GM23338 (cell line): ENCODE data around the gene SNX32. TPM values are rescaled to one million over a fixed set of nuclear protein-coding genes. Genes with fewer than 3 reads are reported as not detected.

Experiments used
- ATAC-seq: fragments of 200-7000 bp; cut with Tn5 transposase; 3 replicates; pipeline ENCODE4 v1.9.1; 2020
- DNase-seq: peaks from one replicate; pipeline ENCODE4 v3.0.0-alpha.2; 2015; ENCODE audit warnings: low spot score
- H2AFZ ChIP-seq: fragments of 200-600 bp; sonication (generic); 2 replicates; pipeline ENCODE4 v1.8.0; 2016; ENCODE audit warnings: antibody characterized with exemption, mild to moderate bottlenecking, moderate library complexity
- H3F3A ChIP-seq: fragments of 200-600 bp; sonication (generic); replicated peaks from 2 replicates; pipeline ENCODE4 v1.8.0; 2017; ENCODE audit warnings: antibody characterized with exemption, mixed run types, low read depth
- H3K27ac ChIP-seq: fragments of 200-600 bp; sonication (generic); 2 replicates; pipeline ENCODE4 v1.6.1; 2016; ENCODE audit warnings: low read depth
- H3K27me3 ChIP-seq: fragments of 200-600 bp; sonication (generic); 2 replicates; pipeline ENCODE4 v1.8.0; 2016; ENCODE audit warnings: mild to moderate bottlenecking, mixed run types, moderate library complexity; ENCODE audit not compliant: insufficient read depth
- H3K36me3 ChIP-seq: fragments of 200-600 bp; sonication (generic); 2 replicates; pipeline ENCODE4 v1.8.0; 2016; ENCODE audit warnings: mild to moderate bottlenecking; ENCODE audit not compliant: insufficient read depth
- H3K4me1 ChIP-seq: fragments of 200-600 bp; sonication (generic); 2 replicates; pipeline ENCODE4 v1.8.0; 2016; ENCODE audit warnings: mild to moderate bottlenecking, moderate library complexity; ENCODE audit not compliant: insufficient read depth
- H3K4me2 ChIP-seq: fragments of 200-600 bp; sonication (generic); 2 replicates; pipeline ENCODE4 v1.7.1; 2017; ENCODE audit warnings: mixed run types
- H3K4me3 ChIP-seq: fragments of 200-600 bp; sonication (generic); 2 replicates; pipeline ENCODE4 v1.6.1; 2016; ENCODE audit warnings: mixed run types
- H3K79me2 ChIP-seq: fragments of 200-600 bp; sonication (generic); replicated peaks from 2 replicates; pipeline ENCODE4 v1.8.0; 2017; ENCODE audit warnings: mild to moderate bottlenecking; ENCODE audit not compliant: insufficient read depth
- H3K9me2 ChIP-seq: fragments of 200-600 bp; sonication (generic); 2 replicates; pipeline ENCODE4 v1.8.0; 2017; ENCODE audit not compliant: insufficient read depth
- H4K20me1 ChIP-seq: fragments of 200-600 bp; sonication (generic); replicated peaks from 2 replicates; pipeline ENCODE4 v1.8.0; 2017; ENCODE audit warnings: mild to moderate bottlenecking; ENCODE audit not compliant: insufficient read depth
- H3K27ac Mint-ChIP-seq: 2 replicates; pipeline ENCODE4 v1.8.0; 2020; ENCODE audit warnings: inconsistent platforms, mild to moderate bottlenecking, moderate library complexity, mixed read lengths
- H3K27me3 Mint-ChIP-seq: 3 replicates; pipeline ENCODE4 v1.8.0; 2022; ENCODE audit warnings: low read depth, mild to moderate bottlenecking, moderate library complexity, mixed read lengths, inconsistent platforms; ENCODE audit not compliant: insufficient read depth, poor library complexity
- H3K36me3 Mint-ChIP-seq: 3 replicates; pipeline ENCODE4 v1.8.0; 2021; ENCODE audit warnings: low read depth, mild to moderate bottlenecking, inconsistent platforms, moderate library complexity, mixed read lengths
- H3K4me1 Mint-ChIP-seq: 3 replicates; pipeline ENCODE4 v1.8.0; 2020; ENCODE audit warnings: mild to moderate bottlenecking, inconsistent platforms, mixed read lengths
- H3K4me3 Mint-ChIP-seq: 3 replicates; pipeline ENCODE4 v1.8.0; 2021; ENCODE audit warnings: moderate library complexity, mild to moderate bottlenecking, inconsistent platforms, mixed read lengths
- H3K9me3 Mint-ChIP-seq: 3 replicates; pipeline ENCODE4 v1.8.0; 2020; ENCODE audit warnings: moderate library complexity, mild to moderate bottlenecking, inconsistent platforms, mixed read lengths
- CREB1 ChIP-seq: fragments of 250-450 bp; sonication (Bioruptor Pico); IDR thresholded peaks from 2 replicates; pipeline ENCODE4 v1.5.0; 2020; ENCODE audit warnings: low read depth, mild to moderate bottlenecking, moderate library complexity
- EZH2 ChIP-seq: fragments of 200-600 bp; sonication (generic); IDR thresholded peaks from one replicate; pipeline ENCODE4 v1.8.0; 2017; ENCODE audit warnings: antibody characterized with exemption, mild to moderate bottlenecking, low read depth; ENCODE audit not compliant: unreplicated experiment
- STAT1 ChIP-seq: IDR thresholded peaks from one replicate; pipeline ENCODE4 v1.6.1; 2016; ENCODE audit warnings: antibody characterized with exemption; ENCODE audit not compliant: unreplicated experiment
- polyA plus RNA-seq: library from polyadenylated mRNA; unstranded; fragments of >200 nt; fragmentation: Nextera tagmentation; extraction: Ambion mirVana; gene quantifications from 2 replicates; pipeline ENCODE4 v1.2.1, GENCODE V29; 2016
- total RNA-seq: library from RNA; depleted of rRNA; stranded (reverse); fragments of >200 nt; shearing (Covaris generic); gene quantifications from 2 replicates; pipeline ENCODE4 v1.2.3, GENCODE V29; 2014
- TF ChIP-seq, protein P1 (sequence below): fragments of 250-450 bp; sonication (Bioruptor Pico); IDR thresholded peaks from 2 replicates; pipeline ENCODE4 v1.5.0; 2020; ENCODE audit warnings: mild to moderate bottlenecking, moderate library complexity
- TF ChIP-seq, protein P2 (sequence below): IDR thresholded peaks from one replicate; pipeline ENCODE4 v1.6.1; 2018; ENCODE audit warnings: antibody characterized with exemption; ENCODE audit not compliant: unreplicated experiment
- TF ChIP-seq, protein P3 (sequence below): IDR thresholded peaks from 2 replicates; pipeline ENCODE4 v1.6.1; 2016; ENCODE audit warnings: antibody characterized with exemption

SNX32 gene
- total and polyA plus RNA-seq, 2 experiments from 2014 or later: 0.49 to 1.2 TPM

DNA sequence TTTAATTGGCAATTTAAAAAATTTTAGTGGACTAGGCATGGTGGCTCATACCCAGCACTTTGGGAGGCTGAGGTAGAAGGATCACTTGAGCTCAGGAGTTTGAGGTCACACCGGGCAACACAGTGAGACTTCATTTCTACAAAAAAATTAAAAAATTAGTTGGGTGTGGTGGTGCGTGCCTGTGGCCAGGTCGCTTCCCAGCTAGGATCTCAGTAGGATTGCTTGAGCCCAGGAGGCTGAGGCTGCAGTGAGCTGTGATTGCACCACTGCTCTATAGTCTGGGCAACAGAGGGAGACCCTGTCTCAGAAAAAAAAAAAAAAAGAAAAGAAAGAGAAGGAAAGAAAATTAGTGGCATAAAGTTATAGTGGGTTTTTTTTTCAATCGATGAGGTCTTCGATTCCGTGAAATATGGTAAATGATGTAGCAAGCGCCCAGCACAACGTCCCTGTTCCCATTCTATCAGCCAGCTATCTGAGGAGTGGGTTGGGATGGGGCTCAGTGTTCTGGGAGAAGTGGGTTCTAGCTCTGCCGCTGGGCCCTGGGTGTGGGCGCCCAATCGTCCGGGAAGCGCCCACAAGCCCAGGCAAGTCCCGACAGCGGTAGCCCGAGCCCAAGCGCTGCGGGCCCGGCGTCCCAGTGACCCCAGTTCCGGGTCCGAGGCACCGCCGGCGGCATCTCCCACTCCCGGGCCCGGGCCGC is 65.0 kb downstream of the SNX32 start:
- no peaks in the 10 kb centered on the region for H4K20me1 ChIP-seq
- H2AFZ ChIP-seq: peak overlapping the region; percentile 94
- H3K27ac ChIP-seq: no peak overlapping the region
- Mint-ChIP-seq H3K27me3 (peaks cover 52% of the 10 kb centered on the region), H3K36me3 (peaks cover 6% of the 10 kb centered on the region; the same call in 2 of the 3 replicates), H3K9me3 (peaks cover 2% of the 10 kb centered on the region; the same call in 1 of the 3 replicates), H3K4me3 (peak overlapping the region; percentile 75), H3K27ac (no peak overlapping the region), H3K4me1 (peaks cover 11% of the 10 kb centered on the region)
- DNase-seq (no peak), ATAC-seq (peak; percentile 10; the same call in 1 of the 3 replicates)
- no peaks in the 10 kb centered on the region for H3K36me3 ChIP-seq
- H3K27me3 ChIP-seq: peaks cover 51% of the 10 kb centered on the region
- H3K4me1 ChIP-seq: peaks cover 8% of the 10 kb centered on the region
- H3F3A ChIP-seq: peaks cover 18% of the 10 kb centered on the region
- no peaks in the 10 kb centered on the region for H3K9me2 ChIP-seq
- TF ChIP-seq EZH2: no peak
- peak overlapping the region; percentile 74 for H3K4me3 ChIP-seq
- no peaks in the 10 kb centered on the region for H3K79me2 ChIP-seq
- peak overlapping the region; percentile 85 for H3K4me2 ChIP-seq

DNA sequence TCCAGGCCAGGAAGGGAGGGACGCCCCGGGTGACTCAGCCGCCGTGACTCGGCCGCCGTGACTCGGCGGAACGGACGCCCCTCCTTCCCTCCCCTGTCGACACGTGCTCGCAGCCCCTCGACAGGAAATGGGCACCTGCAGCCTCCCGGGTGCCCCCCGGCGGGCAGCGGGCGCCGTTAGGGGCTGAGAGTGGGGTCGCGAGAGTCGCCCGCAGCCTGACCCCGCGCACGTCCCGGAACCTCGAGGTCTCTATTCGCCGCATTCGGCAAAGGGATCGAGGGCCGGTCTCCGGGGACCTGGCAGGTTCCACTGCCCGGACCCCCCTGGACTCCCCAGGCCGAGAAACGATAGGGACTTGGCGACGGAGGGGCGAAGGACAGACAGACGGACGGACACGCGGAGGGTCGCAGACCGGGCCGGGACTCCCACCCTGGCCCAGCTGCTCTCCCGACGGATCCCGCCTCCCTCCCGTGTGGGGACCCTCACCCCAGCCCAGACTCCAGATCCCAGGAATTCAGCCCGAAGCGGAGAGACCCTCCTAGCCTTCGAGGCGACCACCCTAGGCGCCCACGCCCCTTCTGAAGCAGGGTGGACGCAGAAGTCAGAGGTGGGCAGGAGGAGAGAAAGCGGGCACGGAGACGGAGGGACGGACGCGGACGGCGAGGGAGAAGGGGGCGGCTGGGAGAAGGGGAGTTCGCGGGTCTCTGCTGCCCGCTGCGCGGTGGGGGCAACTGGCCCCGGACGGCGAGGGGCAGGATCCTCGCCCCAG is 65.8 kb downstream of the SNX32 start:
- Histone ChIP-seq H4K20me1 (no peaks in the 10 kb centered on the region), H3K79me2 (no peaks in the 10 kb centered on the region), H3K9me2 (no peaks in the 10 kb centered on the region), H3K4me3 (peak overlapping the region; percentile 74), H3K36me3 (no peaks in the 10 kb centered on the region), H3K27me3 (peaks cover 56% of the 10 kb centered on the region), H2AFZ (peak overlapping the region; percentile 94), H3K4me1 (peaks cover 8% of the 10 kb centered on the region), H3F3A (peaks cover 16% of the 10 kb centered on the region), H3K4me2 (peak overlapping the region; percentile 85), H3K27ac (no peak overlapping the region)
- no peak for TF ChIP-seq STAT1
- TF ChIP-seq CREB1 (CRISPR knock-in tag): no peak
- TF ChIP-seq, protein P1, sequence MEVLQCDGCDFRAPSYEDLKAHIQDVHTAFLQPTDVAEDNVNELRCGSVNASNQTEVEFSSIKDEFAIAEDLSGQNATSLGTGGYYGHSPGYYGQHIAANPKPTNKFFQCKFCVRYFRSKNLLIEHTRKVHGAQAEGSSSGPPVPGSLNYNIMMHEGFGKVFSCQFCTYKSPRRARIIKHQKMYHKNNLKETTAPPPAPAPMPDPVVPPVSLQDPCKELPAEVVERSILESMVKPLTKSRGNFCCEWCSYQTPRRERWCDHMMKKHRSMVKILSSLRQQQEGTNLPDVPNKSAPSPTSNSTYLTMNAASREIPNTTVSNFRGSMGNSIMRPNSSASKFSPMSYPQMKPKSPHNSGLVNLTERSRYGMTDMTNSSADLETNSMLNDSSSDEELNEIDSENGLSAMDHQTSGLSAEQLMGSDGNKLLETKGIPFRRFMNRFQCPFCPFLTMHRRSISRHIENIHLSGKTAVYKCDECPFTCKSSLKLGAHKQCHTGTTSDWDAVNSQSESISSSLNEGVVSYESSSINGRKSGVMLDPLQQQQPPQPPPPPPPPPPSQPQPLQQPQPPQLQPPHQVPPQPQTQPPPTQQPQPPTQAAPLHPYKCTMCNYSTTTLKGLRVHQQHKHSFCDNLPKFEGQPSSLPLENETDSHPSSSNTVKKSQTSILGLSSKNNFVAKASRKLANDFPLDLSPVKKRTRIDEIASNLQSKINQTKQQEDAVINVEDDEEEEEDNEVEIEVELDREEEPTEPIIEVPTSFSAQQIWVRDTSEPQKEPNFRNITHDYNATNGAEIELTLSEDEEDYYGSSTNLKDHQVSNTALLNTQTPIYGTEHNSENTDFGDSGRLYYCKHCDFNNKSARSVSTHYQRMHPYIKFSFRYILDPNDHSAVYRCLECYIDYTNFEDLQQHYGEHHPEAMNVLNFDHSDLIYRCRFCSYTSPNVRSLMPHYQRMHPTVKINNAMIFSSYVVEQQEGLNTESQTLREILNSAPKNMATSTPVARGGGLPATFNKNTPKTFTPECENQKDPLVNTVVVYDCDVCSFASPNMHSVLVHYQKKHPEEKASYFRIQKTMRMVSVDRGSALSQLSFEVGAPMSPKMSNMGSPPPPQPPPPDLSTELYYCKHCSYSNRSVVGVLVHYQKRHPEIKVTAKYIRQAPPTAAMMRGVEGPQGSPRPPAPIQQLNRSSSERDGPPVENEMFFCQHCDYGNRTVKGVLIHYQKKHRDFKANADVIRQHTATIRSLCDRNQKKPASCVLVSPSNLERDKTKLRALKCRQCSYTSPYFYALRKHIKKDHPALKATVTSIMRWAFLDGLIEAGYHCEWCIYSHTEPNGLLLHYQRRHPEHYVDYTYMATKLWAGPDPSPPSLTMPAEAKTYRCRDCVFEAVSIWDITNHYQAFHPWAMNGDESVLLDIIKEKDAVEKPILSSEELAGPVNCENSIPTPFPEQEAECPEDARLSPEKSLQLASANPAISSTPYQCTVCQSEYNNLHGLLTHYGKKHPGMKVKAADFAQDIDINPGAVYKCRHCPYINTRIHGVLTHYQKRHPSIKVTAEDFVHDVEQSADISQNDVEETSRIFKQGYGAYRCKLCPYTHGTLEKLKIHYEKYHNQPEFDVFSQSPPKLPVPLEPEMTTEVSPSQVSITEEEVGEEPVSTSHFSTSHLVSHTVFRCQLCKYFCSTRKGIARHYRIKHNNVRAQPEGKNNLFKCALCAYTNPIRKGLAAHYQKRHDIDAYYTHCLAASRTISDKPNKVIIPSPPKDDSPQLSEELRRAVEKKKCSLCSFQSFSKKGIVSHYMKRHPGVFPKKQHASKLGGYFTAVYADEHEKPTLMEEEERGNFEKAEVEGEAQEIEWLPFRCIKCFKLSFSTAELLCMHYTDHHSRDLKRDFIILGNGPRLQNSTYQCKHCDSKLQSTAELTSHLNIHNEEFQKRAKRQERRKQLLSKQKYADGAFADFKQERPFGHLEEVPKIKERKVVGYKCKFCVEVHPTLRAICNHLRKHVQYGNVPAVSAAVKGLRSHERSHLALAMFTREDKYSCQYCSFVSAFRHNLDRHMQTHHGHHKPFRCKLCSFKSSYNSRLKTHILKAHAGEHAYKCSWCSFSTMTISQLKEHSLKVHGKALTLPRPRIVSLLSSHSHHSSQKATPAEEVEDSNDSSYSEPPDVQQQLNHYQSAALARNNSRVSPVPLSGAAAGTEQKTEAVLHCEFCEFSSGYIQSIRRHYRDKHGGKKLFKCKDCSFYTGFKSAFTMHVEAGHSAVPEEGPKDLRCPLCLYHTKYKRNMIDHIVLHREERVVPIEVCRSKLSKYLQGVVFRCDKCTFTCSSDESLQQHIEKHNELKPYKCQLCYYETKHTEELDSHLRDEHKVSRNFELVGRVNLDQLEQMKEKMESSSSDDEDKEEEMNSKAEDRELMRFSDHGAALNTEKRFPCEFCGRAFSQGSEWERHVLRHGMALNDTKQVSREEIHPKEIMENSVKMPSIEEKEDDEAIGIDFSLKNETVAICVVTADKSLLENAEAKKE (CRISPR knock-in tag): no peak
- TF ChIP-seq, protein P2, sequence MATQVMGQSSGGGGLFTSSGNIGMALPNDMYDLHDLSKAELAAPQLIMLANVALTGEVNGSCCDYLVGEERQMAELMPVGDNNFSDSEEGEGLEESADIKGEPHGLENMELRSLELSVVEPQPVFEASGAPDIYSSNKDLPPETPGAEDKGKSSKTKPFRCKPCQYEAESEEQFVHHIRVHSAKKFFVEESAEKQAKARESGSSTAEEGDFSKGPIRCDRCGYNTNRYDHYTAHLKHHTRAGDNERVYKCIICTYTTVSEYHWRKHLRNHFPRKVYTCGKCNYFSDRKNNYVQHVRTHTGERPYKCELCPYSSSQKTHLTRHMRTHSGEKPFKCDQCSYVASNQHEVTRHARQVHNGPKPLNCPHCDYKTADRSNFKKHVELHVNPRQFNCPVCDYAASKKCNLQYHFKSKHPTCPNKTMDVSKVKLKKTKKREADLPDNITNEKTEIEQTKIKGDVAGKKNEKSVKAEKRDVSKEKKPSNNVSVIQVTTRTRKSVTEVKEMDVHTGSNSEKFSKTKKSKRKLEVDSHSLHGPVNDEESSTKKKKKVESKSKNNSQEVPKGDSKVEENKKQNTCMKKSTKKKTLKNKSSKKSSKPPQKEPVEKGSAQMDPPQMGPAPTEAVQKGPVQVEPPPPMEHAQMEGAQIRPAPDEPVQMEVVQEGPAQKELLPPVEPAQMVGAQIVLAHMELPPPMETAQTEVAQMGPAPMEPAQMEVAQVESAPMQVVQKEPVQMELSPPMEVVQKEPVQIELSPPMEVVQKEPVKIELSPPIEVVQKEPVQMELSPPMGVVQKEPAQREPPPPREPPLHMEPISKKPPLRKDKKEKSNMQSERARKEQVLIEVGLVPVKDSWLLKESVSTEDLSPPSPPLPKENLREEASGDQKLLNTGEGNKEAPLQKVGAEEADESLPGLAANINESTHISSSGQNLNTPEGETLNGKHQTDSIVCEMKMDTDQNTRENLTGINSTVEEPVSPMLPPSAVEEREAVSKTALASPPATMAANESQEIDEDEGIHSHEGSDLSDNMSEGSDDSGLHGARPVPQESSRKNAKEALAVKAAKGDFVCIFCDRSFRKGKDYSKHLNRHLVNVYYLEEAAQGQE: peak; percentile 13
- peak; percentile 65 for TF ChIP-seq EZH2
- TF ChIP-seq, protein P3, sequence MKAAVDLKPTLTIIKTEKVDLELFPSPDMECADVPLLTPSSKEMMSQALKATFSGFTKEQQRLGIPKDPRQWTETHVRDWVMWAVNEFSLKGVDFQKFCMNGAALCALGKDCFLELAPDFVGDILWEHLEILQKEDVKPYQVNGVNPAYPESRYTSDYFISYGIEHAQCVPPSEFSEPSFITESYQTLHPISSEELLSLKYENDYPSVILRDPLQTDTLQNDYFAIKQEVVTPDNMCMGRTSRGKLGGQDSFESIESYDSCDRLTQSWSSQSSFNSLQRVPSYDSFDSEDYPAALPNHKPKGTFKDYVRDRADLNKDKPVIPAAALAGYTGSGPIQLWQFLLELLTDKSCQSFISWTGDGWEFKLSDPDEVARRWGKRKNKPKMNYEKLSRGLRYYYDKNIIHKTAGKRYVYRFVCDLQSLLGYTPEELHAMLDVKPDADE: 0 out of 2 replicates have a peak, but pooled peaks have one; percentile 29
- Mint-ChIP-seq H3K9me3 (peaks cover 2% of the 10 kb centered on the region; the same call in 1 of the 3 replicates), H3K4me1 (peaks cover 7% of the 10 kb centered on the region; the same call in 2 of the 3 replicates), H3K27me3 (peaks cover 54% of the 10 kb centered on the region), H3K4me3 (peak overlapping the region; percentile 74), H3K27ac (no peak overlapping the region), H3K36me3 (peaks cover 4% of the 10 kb centered on the region; the same call in 1 of the 3 replicates)
- peak; percentile 67 for DNase-seq
- peak; percentile 21 for ATAC-seq
